ENCODE measurements around the gene COL19A1. TPM values are rescaled to one million over a fixed set of nuclear protein-coding genes. Genes with fewer than 3 reads are reported as not detected.

The COL19A1 gene
- total and polyA plus RNA-seq, 3 donors from 2014 or later = 0.30 to 2.5 (median 1.4) TPM

DNA sequence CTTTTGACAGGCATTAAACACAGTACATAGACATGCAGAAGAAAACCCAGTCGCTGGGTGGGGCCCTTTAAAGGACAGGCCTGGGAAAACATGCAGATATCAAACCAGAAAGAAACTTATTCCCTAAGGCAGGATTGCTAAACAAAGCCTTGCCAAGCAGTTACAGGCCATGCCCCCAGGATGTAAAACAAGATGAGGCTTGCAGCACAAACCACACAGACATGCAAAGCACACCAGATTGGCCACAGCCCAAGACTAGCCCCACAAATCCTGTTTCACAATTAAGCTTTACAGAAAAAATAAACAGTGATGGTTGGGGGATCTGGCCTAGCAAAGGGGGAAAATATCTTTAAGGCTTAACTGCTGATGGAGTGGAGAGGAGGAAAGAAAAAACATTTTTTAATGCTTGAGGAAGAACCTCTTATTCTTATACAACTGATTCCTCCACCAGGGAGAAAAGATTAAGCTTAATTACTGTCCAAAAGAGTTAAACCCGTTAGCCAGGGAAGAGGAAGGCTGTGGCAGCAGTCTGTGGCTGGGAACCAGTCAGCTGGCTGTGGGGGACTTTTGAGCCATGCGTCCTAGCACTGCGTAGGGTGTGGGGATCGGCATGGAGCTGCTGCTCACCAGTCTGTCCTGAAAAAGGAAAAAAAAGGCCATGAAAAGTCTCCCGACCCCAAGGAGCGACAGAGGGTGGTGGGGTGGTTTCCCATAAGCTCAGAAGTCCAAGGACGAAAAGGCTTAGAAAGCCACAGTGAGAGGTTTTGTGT lies 28.4 kb downstream of the COL19A1 start:
- Histone ChIP-seq H3K9me3 (no peaks in the 10 kb centered on the region), H3K4me1 (no peaks in the 10 kb centered on the region), H3K4me3 (no peak overlapping the region), H3K27me3 (no peaks in the 10 kb centered on the region), H3K36me3 (ENCODE audit: low read depth, missing control alignments) (no peaks in the 10 kb centered on the region), H3K27ac (no peak overlapping the region)
- DNase-seq = no peak
- 70 to 81% methylated on average over 8 of the region's 8 CpGs for WGBS, 2 donors
- intact Hi-C loops (cut with DNase I; ENCODE audit: low total_unique reads) = no loop called here
- TF ChIP-seq, protein P1, sequence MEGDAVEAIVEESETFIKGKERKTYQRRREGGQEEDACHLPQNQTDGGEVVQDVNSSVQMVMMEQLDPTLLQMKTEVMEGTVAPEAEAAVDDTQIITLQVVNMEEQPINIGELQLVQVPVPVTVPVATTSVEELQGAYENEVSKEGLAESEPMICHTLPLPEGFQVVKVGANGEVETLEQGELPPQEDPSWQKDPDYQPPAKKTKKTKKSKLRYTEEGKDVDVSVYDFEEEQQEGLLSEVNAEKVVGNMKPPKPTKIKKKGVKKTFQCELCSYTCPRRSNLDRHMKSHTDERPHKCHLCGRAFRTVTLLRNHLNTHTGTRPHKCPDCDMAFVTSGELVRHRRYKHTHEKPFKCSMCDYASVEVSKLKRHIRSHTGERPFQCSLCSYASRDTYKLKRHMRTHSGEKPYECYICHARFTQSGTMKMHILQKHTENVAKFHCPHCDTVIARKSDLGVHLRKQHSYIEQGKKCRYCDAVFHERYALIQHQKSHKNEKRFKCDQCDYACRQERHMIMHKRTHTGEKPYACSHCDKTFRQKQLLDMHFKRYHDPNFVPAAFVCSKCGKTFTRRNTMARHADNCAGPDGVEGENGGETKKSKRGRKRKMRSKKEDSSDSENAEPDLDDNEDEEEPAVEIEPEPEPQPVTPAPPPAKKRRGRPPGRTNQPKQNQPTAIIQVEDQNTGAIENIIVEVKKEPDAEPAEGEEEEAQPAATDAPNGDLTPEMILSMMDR (IDR thresholded peaks at IDR 0.05) = no peak
- no peak for TF ChIP-seq POLR2A (IDR thresholded peaks at IDR 0.05)

DNA sequence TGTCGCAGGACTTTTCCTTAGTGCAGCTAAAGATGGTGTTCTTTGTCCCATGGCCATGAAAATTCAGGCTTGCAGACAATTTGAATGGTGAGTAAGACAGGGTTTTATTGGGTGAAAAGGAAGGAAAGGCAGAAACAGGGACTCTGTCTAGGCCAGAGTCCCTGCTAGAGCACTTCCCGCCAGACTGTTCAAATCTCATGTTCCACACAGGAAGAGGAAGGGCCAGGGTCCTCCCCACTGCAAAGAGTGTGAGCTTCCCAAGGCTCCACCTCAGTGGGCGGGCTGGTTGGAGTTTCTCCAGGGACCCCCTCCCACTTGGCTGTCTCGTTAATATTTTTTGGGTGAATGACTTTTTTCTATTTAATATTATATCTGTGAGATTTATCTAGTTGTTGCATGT lies 29.0 kb downstream of the COL19A1 start:
- Histone ChIP-seq H3K36me3 (ENCODE audit: low read depth, missing control alignments) (no peaks in the 10 kb centered on the region), H3K27ac (no peak overlapping the region), H3K9me3 (no peaks in the 10 kb centered on the region), H3K27me3 (no peaks in the 10 kb centered on the region), H3K4me3 (no peak overlapping the region), H3K4me1 (no peaks in the 10 kb centered on the region)
- TF ChIP-seq POLR2A (IDR thresholded peaks at IDR 0.05) = no peak
- TF ChIP-seq, protein P1 (IDR thresholded peaks at IDR 0.05) = no peak
- 87 to 94% methylated on average over 4 of the region's 4 CpGs for WGBS, 2 donors
- DNase-seq = no peak
- intact Hi-C loops (cut with DNase I; ENCODE audit: low total_unique reads) = no loop called here

DNA sequence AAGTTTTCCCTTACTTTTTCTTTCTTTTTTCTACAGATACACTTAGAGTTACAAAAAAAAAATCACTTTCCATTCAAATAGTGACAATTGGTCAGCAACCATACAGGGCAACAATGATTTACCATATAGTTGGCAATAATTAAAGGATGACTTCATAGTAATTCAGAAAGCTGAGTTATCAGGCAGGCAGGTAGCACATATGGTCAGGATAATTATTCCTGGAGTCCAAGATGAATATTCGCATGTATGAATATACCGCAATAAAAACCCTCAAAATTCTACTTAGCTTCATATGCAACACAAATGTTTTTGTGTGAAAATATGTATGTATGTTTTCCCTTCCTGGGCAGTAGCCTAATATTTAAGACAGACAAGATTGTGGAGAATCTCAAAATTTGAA lies 34.5 kb downstream of the COL19A1 start:
- H3K27ac ChIP-seq = no peak overlapping the region
- no peak overlapping the region for H3K4me3 ChIP-seq
- no peaks in the 10 kb centered on the region for H3K27me3 ChIP-seq
- TF ChIP-seq, protein P1 (IDR thresholded peaks at IDR 0.05) = no peak
- TF ChIP-seq POLR2A (IDR thresholded peaks at IDR 0.05) = no peak
- 96 to 97% methylated on average over 2 of the region's 2 CpGs for WGBS, 2 donors
- H3K9me3 ChIP-seq = no peaks in the 10 kb centered on the region
- H3K36me3 ChIP-seq (ENCODE audit: low read depth, missing control alignments) = no peaks in the 10 kb centered on the region
- no peaks in the 10 kb centered on the region for H3K4me1 ChIP-seq
- intact Hi-C loops (cut with DNase I; ENCODE audit: low total_unique reads) = no loop called here
- no peak for DNase-seq

DNA sequence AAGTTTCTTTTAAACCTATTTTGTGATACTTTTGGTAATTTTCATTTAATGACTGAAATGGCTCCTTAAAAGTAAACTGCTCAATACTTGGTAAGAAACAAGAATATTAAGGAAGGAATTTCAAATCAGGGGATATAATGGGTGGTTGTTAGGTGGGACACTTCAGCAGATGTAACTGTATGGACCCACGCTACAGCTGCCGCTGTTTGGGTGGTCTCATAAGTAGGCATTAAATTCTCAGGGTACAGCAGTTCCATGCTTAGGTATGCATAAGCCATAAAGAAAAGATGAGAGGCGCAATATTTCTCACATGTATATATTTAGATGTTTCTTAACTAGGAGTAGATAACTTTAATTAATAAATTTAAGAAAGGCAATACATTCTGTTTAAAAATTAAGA lies 35.0 kb downstream of the COL19A1 start:
- H3K36me3 ChIP-seq (ENCODE audit: low read depth, missing control alignments) = no peaks in the 10 kb centered on the region
- no peak overlapping the region for H3K27ac ChIP-seq
- no peaks in the 10 kb centered on the region for H3K27me3 ChIP-seq
- no peaks in the 10 kb centered on the region for H3K4me1 ChIP-seq
- TF ChIP-seq, protein P1 (IDR thresholded peaks at IDR 0.05) = no peak
- H3K9me3 ChIP-seq = no peaks in the 10 kb centered on the region
- H3K4me3 ChIP-seq = no peak overlapping the region
- WGBS, 2 donors = 92 to 93% methylated on average over 3 of the region's 3 CpGs
- no peak for DNase-seq
- intact Hi-C loops (cut with DNase I; ENCODE audit: low total_unique reads) = no loop called here

DNA sequence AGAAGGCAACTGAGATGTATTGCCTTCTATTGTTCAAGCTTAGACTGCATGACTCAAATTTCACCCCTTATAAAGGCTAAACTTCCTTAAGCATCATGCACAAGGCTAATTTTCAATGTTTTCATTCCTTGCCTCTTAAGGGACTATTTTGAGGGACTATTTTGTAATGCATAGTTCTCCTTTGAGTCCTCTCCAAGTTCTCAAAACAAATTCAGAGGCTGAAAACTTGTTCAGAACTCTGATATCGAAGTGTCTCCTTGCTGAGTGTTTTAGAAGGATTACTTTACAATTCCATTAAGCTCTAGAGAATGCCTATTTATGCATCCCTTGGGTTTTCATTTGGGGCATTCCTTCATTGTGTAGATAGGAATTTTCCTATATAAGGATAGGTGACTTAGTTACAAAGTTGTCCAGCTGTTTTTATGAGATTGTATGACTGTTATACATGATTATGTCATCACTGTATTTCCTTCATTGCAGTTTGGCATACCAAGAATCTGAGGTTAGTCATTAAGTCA lies 41.7 kb downstream of the COL19A1 start:
- Histone ChIP-seq H3K27ac (no peak overlapping the region), H3K4me3 (no peak overlapping the region), H3K36me3 (ENCODE audit: low read depth, missing control alignments) (no peaks in the 10 kb centered on the region), H3K4me1 (no peaks in the 10 kb centered on the region), H3K27me3 (no peaks in the 10 kb centered on the region), H3K9me3 (no peaks in the 10 kb centered on the region)
- TF ChIP-seq POLR2A (IDR thresholded peaks at IDR 0.05) = no peak
- TF ChIP-seq, protein P1 (IDR thresholded peaks at IDR 0.05) = no peak
- 88 to 95% methylated on average over 1 of the region's 1 CpG for WGBS, 2 donors
- intact Hi-C loops (cut with DNase I; ENCODE audit: low total_unique reads) = no loop called here
- DNase-seq = no peak
